Activated effector memory CD4-positive, alpha-beta T cell treated with Interleukin-2 at 50 U/mL for 16 hours (primary cell): ENCODE measurements around the gene CBFA2T2.
"Not testable (repeated sequence)": the region's sequence is repeated elsewhere in the genome, so short reads cannot be mapped to it uniquely, and the experiment has no call there.

ENCODE experiments used
- DNase-seq: peaks from one replicate; pipeline ENCODE4 v3.0.0-alpha.2; 2020

CBFA2T2 gene

GRCh38 chr20:33685328-33686099, 195.6 kb downstream of the CBFA2T2 start:
- peak; percentile 33 for DNase-seq

- peak; percentile 95 for DNase-seq
Measured at GRCh38 chr20:33686100-33686983, 196.4 kb downstream of the CBFA2T2 start, which contains the start of gene E2F1. Gene E2F1 (minus strand): TSS chr20:33686385. CDS start chr20:33686264, 121 bp downstream.

- DNase-seq, result no peak
Measured at GRCh38 chr20:33686984-33687366, 197.1 kb downstream of the CBFA2T2 start.

- no peak for DNase-seq
Measured at GRCh38 chr20:33687370-33687915, 197.5 kb downstream of the CBFA2T2 start.

- no peak for DNase-seq
Measured at GRCh38 chr20:33687993-33688937, 198.4 kb downstream of the CBFA2T2 start.

GRCh38 chr20:33688938-33689424, 199.1 kb downstream of the CBFA2T2 start:
- DNase-seq, result no peak

- DNase-seq, result no peak
Measured at GRCh38 chr20:33689493-33689892, 199.6 kb downstream of the CBFA2T2 start.

- peak; percentile 49 for DNase-seq
Measured at GRCh38 chr20:33689973-33690372, 200.1 kb downstream of the CBFA2T2 start.

GRCh38 chr20:33693289-33693688, 203.4 kb downstream of the CBFA2T2 start:
- no peak for DNase-seq

- no peak for DNase-seq
Measured at GRCh38 chr20:33693741-33694638, 204.1 kb downstream of the CBFA2T2 start.

- no peak for DNase-seq
Measured at GRCh38 chr20:33694639-33695012, 204.7 kb downstream of the CBFA2T2 start.

- no peak for DNase-seq
Measured at GRCh38 chr20:33696448-33696847, 206.6 kb downstream of the CBFA2T2 start.

GRCh38 chr20:33697129-33697528, 207.2 kb downstream of the CBFA2T2 start:
- DNase-seq, result no peak

- DNase-seq, result not testable (repeated sequence)
Measured at GRCh38 chr20:33698966-33699365, 209.1 kb downstream of the CBFA2T2 start.
